Measurements from ENCODE around the gene CRCP. TPM values are rescaled to one million over a fixed set of nuclear protein-coding genes. Genes with fewer than 3 reads are reported as not detected.

CRCP gene
- total RNA-seq, 1 experiment from 2014 or later: 32.4 TPM

GRCh38 chr7:66176914-66177313 lies 62.3 kb downstream of the CRCP start:
- H3K27me3 ChIP-seq (ENCODE audit: insufficient read depth, low read depth): no peaks in the 10 kb centered on the region
- H3K4me2 ChIP-seq: no peak overlapping the region
- ChIA-PET POLR2A (ENCODE audit: unreplicated experiment) (no interaction called here), CTCF (no interaction called here)
- no peaks in the 10 kb centered on the region for H4K20me1 ChIP-seq (ENCODE audit: insufficient read depth)
- H3K79me2 ChIP-seq (ENCODE audit: low read depth): no peaks in the 10 kb centered on the region
- TF ChIP-seq, protein P1, sequence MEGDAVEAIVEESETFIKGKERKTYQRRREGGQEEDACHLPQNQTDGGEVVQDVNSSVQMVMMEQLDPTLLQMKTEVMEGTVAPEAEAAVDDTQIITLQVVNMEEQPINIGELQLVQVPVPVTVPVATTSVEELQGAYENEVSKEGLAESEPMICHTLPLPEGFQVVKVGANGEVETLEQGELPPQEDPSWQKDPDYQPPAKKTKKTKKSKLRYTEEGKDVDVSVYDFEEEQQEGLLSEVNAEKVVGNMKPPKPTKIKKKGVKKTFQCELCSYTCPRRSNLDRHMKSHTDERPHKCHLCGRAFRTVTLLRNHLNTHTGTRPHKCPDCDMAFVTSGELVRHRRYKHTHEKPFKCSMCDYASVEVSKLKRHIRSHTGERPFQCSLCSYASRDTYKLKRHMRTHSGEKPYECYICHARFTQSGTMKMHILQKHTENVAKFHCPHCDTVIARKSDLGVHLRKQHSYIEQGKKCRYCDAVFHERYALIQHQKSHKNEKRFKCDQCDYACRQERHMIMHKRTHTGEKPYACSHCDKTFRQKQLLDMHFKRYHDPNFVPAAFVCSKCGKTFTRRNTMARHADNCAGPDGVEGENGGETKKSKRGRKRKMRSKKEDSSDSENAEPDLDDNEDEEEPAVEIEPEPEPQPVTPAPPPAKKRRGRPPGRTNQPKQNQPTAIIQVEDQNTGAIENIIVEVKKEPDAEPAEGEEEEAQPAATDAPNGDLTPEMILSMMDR (conservative IDR thresholded peaks at IDR 0.05): no peak
- TF ChIP-seq EZH2 (IDR thresholded peaks at IDR 0.05; ENCODE audit: low read depth): no peak
- BruUV-seq (replicated peaks): no TSS peak
- no peak for DNase-seq
- no peaks in the 10 kb centered on the region for H3K9me2 ChIP-seq (ENCODE audit: insufficient read depth)
- no peak overlapping the region for H3K27ac ChIP-seq
- intact Hi-C loops (cut with micrococcal nuclease; ENCODE audit: unreplicated experiment): no loop called here
- H3K4me1 ChIP-seq (replicated peaks; ENCODE audit: insufficient read depth): no peaks in the 10 kb centered on the region
- H3K4me3 ChIP-seq: no peak overlapping the region
- H2AFZ ChIP-seq: no peak overlapping the region
- no peaks in the 10 kb centered on the region for H3K36me3 ChIP-seq (ENCODE audit: low read depth)
- no peaks in the 10 kb centered on the region for H3F3A ChIP-seq (ENCODE audit: insufficient read depth, low read depth)
- H3K9me3 ChIP-seq (ENCODE audit: insufficient read depth, low read depth): no peaks in the 10 kb centered on the region

GRCh38 chr7:66178258-66178657 lies 63.6 kb downstream of the CRCP start:
- Histone ChIP-seq H2AFZ (no peak overlapping the region), H3K4me1 (replicated peaks; ENCODE audit: insufficient read depth) (no peaks in the 10 kb centered on the region), H3F3A (ENCODE audit: insufficient read depth, low read depth) (no peaks in the 10 kb centered on the region), H3K9me2 (ENCODE audit: insufficient read depth) (no peaks in the 10 kb centered on the region), H3K4me2 (no peak overlapping the region), H4K20me1 (ENCODE audit: insufficient read depth) (no peaks in the 10 kb centered on the region), H3K36me3 (ENCODE audit: low read depth) (no peaks in the 10 kb centered on the region), H3K27me3 (ENCODE audit: insufficient read depth, low read depth) (no peaks in the 10 kb centered on the region), H3K79me2 (ENCODE audit: low read depth) (no peaks in the 10 kb centered on the region), H3K4me3 (no peak overlapping the region), H3K9me3 (ENCODE audit: insufficient read depth, low read depth) (no peaks in the 10 kb centered on the region), H3K27ac (no peak overlapping the region)
- CTCF ChIA-PET: no interaction called here
- intact Hi-C loops (cut with micrococcal nuclease; ENCODE audit: unreplicated experiment): no loop called here
- no TSS peak for BruUV-seq (replicated peaks)
- TF ChIP-seq EZH2 (IDR thresholded peaks at IDR 0.05; ENCODE audit: low read depth): no peak
- DNase-seq: no peak
- POLR2A ChIA-PET (ENCODE audit: unreplicated experiment): no interaction called here

DNA sequence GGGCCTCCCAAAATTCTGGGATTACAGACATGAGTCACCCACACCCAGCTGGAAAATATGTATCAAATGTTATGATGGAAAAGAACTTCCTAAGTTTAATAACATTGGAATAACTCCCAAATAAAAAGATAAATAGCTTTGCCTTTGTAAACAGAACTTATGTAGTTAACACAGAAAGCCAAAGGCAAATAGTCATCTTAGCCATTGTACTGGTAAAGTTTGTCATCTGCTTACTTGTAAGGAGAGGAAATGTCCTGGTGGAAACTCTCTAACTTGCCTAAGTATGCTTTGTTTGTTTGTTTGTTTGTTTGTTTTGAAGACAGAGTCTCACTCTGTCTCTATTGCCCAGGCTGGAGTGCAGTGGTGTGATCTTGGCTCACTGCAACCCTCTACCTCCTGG lies 66.7 kb downstream of the CRCP start:
- no TSS peak for BruUV-seq (replicated peaks)
- no peak overlapping the region for H3K4me3 ChIP-seq
- TF ChIP-seq, protein P1 (conservative IDR thresholded peaks at IDR 0.05): no peak
- TF ChIP-seq EZH2 (IDR thresholded peaks at IDR 0.05; ENCODE audit: low read depth): no peak
- H3K9me2 ChIP-seq (ENCODE audit: insufficient read depth): no peaks in the 10 kb centered on the region
- no peaks in the 10 kb centered on the region for H3K9me3 ChIP-seq (ENCODE audit: insufficient read depth, low read depth)
- POLR2A ChIA-PET (ENCODE audit: unreplicated experiment): no interaction called here
- CTCF ChIA-PET: no interaction called here
- H3K27me3 ChIP-seq (ENCODE audit: insufficient read depth, low read depth): no peaks in the 10 kb centered on the region
- no peak for DNase-seq
- no peaks in the 10 kb centered on the region for H3K4me1 ChIP-seq (replicated peaks; ENCODE audit: insufficient read depth)
- intact Hi-C loops (cut with micrococcal nuclease; ENCODE audit: unreplicated experiment): no loop called here
- no peak overlapping the region for H2AFZ ChIP-seq
- no peaks in the 10 kb centered on the region for H3K79me2 ChIP-seq (ENCODE audit: low read depth)
- H3K27ac ChIP-seq: no peak overlapping the region
- H3K36me3 ChIP-seq (ENCODE audit: low read depth): no peaks in the 10 kb centered on the region
- H3K4me2 ChIP-seq: no peak overlapping the region
- H4K20me1 ChIP-seq (ENCODE audit: insufficient read depth): no peaks in the 10 kb centered on the region
- H3F3A ChIP-seq (ENCODE audit: insufficient read depth, low read depth): no peaks in the 10 kb centered on the region

DNA sequence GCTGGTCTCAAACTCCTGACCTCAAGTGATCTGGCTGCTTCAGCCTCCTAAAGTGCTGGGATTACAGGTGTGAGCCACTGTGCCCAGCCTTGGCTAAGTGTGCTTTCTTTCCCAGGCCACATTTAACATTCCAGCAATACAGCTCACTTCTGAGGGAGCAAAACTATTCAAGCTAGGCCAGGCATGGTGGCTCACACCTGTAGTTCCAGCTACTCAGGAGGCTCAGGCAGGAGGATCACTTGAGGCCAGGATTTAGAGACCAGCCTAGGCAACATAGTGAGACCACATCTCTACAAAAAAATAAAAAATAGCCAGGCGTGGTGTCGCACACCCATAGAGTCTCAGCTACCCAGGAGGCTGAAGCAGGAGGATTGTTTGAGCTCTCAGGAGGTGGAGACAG lies 67.2 kb downstream of the CRCP start:
- no peaks in the 10 kb centered on the region for H4K20me1 ChIP-seq (ENCODE audit: insufficient read depth)
- DNase-seq: no peak
- BruUV-seq (replicated peaks): no TSS peak
- no peaks in the 10 kb centered on the region for H3F3A ChIP-seq (ENCODE audit: insufficient read depth, low read depth)
- no peak overlapping the region for H3K4me3 ChIP-seq
- no peaks in the 10 kb centered on the region for H3K4me1 ChIP-seq (replicated peaks; ENCODE audit: insufficient read depth)
- H3K27me3 ChIP-seq (ENCODE audit: insufficient read depth, low read depth): no peaks in the 10 kb centered on the region
- ChIA-PET CTCF (no interaction called here), POLR2A (ENCODE audit: unreplicated experiment) (no interaction called here)
- no peaks in the 10 kb centered on the region for H3K36me3 ChIP-seq (ENCODE audit: low read depth)
- no peak overlapping the region for H3K27ac ChIP-seq
- no peaks in the 10 kb centered on the region for H3K9me3 ChIP-seq (ENCODE audit: insufficient read depth, low read depth)
- H3K79me2 ChIP-seq (ENCODE audit: low read depth): no peaks in the 10 kb centered on the region
- intact Hi-C loops (cut with micrococcal nuclease; ENCODE audit: unreplicated experiment): no loop called here
- no peak for TF ChIP-seq EZH2 (IDR thresholded peaks at IDR 0.05; ENCODE audit: low read depth)
- TF ChIP-seq, protein P1 (conservative IDR thresholded peaks at IDR 0.05): no peak
- no peak overlapping the region for H2AFZ ChIP-seq
- H3K9me2 ChIP-seq (ENCODE audit: insufficient read depth): no peaks in the 10 kb centered on the region
- no peak overlapping the region for H3K4me2 ChIP-seq

Data from PC-9 (cell line).